ENCODE results near the gene GID4. TPM values are rescaled to one million over a fixed set of nuclear protein-coding genes. Genes with fewer than 3 reads are reported as not detected.

Gene GID4
- total RNA-seq, 1 experiment from 2014 or later: 11.4 TPM

DNA sequence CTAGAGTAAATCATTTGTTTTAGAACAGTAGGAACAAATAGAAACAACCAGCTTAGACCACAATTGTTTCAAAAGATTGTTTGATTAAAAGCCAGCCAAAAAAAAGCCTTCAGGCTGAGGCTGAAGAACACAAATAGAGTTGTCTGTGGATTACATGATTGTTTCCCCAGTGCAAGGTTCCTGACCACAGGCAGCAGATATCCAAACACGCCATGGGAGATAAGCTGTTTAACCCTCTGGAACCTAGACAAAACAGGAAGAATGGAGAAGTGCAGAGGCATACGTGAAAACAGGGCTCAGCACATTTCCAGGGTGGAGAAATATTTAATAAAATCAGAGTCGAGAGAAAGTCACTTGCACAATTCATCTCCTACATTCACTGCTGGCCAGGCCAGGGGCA lies 21.2 kb upstream of the GID4 start:
- Histone ChIP-seq H4K91ac (ENCODE audit: insufficient read length, low read depth, low read length) (no peak overlapping the region), H2BK120ac (ENCODE audit: low read depth, low read length, poor library complexity, severe bottlenecking) (no peak overlapping the region), H3K23me2 (ENCODE audit: insufficient read length, low read depth, low read length, poor library complexity, severe bottlenecking) (no peaks in the 10 kb centered on the region), H2AK5ac (ENCODE audit: insufficient read length, low read length) (no peak overlapping the region), H3K56ac (ENCODE audit: insufficient read length, low read depth, low read length) (no peak overlapping the region), H3K14ac (ENCODE audit: insufficient read depth, low read length) (no peak overlapping the region), H4K8ac (replicated peaks; ENCODE audit: insufficient read length, low read depth, low read length) (no peak overlapping the region), H2AFZ (ENCODE audit: low read length) (no peak overlapping the region), H2BK5ac (ENCODE audit: insufficient read length, low read length) (no peak overlapping the region), H4K5ac (ENCODE audit: insufficient read length, low read depth, low read length) (no peak overlapping the region), H2BK12ac (ENCODE audit: insufficient read length, low read depth, low read length) (no peak overlapping the region), H2BK15ac (ENCODE audit: low read depth, low read length) (no peak overlapping the region), H3K9ac (ENCODE audit: extremely low read depth, insufficient read length, low read length) (no peak overlapping the region), H3K4me2 (ENCODE audit: insufficient read depth, insufficient read length, low read length) (no peak overlapping the region), H3K18ac (ENCODE audit: insufficient read length, low read depth, low read length) (no peak overlapping the region), H3K4me1 (ENCODE audit: insufficient read depth, low read length) (no peaks in the 10 kb centered on the region), H4K20me1 (ENCODE audit: control insufficient read depth, insufficient read depth, insufficient read length) (no peaks in the 10 kb centered on the region), H3K27ac (ENCODE audit: insufficient read length, low read depth, low read length) (no peak overlapping the region), H3K4ac (ENCODE audit: low read depth, low read length) (no peak overlapping the region), H3T11ph (ENCODE audit: low read length) (no peak overlapping the region), H3K9me3 (ENCODE audit: control insufficient read depth, low read depth, low read length) (no peaks in the 10 kb centered on the region), H3K23ac (ENCODE audit: insufficient read length, low read depth, low read length) (no peak overlapping the region), H2BK20ac (ENCODE audit: low read depth, low read length, poor library complexity, severe bottlenecking) (no peak overlapping the region), H3K27me3 (ENCODE audit: insufficient read depth, low read length) (no peaks in the 10 kb centered on the region), H3K79me1 (ENCODE audit: insufficient read depth, low read depth, low read length, poor library complexity, severe bottlenecking) (no peaks in the 10 kb centered on the region), H3K79me2 (ENCODE audit: insufficient read depth, low read length) (no peaks in the 10 kb centered on the region)
- TF ChIP-seq, protein P1, sequence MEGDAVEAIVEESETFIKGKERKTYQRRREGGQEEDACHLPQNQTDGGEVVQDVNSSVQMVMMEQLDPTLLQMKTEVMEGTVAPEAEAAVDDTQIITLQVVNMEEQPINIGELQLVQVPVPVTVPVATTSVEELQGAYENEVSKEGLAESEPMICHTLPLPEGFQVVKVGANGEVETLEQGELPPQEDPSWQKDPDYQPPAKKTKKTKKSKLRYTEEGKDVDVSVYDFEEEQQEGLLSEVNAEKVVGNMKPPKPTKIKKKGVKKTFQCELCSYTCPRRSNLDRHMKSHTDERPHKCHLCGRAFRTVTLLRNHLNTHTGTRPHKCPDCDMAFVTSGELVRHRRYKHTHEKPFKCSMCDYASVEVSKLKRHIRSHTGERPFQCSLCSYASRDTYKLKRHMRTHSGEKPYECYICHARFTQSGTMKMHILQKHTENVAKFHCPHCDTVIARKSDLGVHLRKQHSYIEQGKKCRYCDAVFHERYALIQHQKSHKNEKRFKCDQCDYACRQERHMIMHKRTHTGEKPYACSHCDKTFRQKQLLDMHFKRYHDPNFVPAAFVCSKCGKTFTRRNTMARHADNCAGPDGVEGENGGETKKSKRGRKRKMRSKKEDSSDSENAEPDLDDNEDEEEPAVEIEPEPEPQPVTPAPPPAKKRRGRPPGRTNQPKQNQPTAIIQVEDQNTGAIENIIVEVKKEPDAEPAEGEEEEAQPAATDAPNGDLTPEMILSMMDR (conservative IDR thresholded peaks at IDR 0.05): no peak
- Mint-ChIP-seq H3K27ac (no peak overlapping the region; a peak in 1 of 7 replicates), H3K36me3 (ENCODE audit: insufficient read depth in 1 of 3, low read depth in 3 of 3) (0 out of 7 replicates have a peak, but pooled peaks cover 0 to 6% (median 4%) of the 10 kb centered on the region in 3 experiments), H3K4me3 (no peak overlapping the region), H3K27me3 (ENCODE audit: low read depth) (no peaks in the 10 kb centered on the region), H3K4me1 (peaks cover 7 to 10% of the 10 kb centered on the region in 2 experiments), H3K9me3 (no peaks in the 10 kb centered on the region)
- no peak for DNase-seq
- WGBS (ENCODE audit: extremely low coverage, insufficient read length, low lambda C conversion rate): no CpG with 5 or more reads among the region's 3 CpGs
